ENCODE results near the gene RBMS3.

RBMS3 gene

DNA sequence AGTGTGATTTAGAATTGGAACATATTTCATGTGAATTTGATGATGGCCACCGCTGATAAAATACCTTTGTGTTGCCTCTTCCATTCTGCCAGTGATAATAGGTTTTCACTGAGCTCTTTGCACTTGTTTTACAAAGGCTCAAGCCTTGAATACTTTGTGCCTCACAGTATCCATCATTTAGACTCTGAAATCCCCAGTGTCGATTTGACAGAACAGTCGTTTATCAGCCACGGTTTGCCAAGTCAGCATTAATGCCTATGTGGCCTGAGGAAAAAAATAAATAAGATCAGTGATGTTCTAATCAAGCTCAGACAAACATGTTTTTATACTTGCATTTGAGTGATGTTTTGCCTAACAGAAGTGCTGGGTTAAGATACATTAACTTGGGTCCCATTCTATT is 399.1 kb downstream of the RBMS3 start:
- DNase-seq (ENCODE audit: low spot score), result no peak

DNA sequence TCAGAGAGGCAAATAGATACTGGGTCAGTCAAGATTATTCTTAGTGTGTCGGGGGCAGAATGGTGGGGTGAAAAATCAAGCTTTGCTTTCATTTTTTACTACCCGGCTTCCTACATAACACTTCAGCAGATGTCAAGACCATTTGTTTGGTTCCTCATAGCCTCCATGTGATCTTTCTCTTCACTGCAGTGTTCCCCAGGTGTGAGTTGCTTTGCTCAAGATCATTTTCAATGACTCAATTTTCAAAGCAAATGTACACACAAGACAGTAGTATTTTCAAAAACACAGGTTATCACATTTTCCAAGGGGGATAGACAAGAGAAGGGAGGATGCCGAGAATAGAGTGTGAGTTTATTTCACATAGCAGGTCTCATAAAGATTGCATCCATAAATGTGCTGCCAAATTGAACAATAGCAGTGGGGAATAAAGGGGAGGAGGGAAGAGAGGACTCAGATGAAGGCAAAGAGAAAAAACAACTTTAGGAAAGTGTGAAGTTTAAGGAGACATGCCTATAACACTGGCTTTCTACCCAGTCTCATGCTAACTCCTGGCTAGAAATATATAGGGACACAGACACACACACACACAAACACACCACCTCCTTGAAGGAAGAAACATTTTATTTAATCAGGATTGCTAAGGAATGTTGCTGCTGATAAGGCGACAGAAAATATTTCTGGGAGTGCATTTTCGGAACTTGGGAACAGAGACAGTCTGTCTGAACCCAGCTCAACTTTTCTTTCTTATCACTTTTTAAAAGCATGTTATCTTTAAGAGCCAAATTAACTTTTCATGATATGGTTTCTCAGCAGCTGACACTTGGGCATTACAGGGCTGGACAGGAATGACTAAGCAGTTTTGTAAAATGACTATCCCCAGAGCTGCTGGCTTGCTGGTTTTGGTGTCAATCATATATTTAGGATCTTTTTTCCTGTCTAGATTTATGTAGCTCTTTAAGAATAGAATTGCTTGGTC is 402.4 kb downstream of the RBMS3 start:
- peak; percentile 16 for DNase-seq (ENCODE audit: low spot score)

DNA sequence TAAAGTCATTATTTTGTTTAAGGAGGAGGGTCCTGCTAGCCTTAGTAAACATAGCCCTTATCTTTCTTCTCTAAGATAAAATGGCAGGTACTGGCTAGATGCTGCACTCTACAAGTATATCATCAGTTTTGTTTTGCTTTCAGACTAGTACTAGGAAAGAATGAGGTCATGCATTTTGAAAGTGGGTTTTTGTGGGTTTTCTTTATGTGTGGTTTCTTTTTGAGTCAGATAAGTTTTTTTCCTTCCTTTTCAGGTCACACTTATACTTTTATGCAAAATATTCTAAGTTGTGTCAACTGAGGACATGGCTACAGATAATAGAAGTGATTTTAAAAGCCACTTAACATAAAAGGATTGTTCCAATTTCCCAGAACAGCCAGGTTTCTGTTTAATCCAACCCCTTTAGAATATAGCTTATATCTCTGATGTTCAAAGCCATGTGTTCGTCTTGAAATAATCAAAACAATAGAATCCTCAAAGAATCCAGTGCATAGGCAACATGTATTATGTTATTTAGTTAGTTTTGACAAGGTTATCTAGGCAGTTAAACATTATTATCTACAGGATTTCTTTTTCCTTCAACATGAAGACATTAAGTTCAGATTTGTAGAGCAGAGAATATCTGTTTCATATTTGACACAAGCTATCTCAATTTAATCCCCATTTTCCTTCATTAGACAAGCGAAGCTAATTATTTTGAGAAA is 406.2 kb downstream of the RBMS3 start:
- peak; percentile 45 for DNase-seq (ENCODE audit: low spot score)

DNA sequence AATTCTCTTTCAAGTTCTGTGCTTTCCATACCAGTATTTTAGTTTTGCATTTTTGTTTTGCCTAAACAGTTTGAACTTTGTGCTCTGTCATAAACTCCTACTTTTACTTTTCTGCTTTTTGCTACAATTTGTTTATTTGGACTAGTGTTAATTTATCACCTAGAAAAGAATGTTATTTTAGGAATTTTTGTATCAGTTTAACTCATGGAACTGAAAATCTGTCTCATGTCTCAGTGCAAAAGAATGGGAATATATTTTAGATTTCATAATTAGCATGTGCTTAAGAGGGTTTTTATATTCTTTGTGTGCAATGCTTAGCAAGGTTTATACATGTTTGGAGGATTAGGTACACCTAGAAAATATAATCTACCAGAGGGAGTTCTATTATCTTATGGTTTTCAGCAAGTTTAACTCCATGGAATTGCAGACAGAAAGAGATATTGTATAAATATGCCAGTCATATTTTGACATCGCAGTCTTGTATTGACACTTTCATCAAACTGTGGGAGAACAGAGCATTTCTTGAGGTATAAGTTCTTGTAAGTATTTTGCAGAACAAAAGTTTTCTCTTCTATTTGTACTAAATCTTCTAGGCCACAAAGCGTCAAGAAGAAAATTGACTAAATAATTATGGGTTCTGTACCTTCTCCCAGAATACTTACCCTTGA is 409.9 kb downstream of the RBMS3 start:
- DNase-seq (ENCODE audit: low spot score), result no peak

DNA sequence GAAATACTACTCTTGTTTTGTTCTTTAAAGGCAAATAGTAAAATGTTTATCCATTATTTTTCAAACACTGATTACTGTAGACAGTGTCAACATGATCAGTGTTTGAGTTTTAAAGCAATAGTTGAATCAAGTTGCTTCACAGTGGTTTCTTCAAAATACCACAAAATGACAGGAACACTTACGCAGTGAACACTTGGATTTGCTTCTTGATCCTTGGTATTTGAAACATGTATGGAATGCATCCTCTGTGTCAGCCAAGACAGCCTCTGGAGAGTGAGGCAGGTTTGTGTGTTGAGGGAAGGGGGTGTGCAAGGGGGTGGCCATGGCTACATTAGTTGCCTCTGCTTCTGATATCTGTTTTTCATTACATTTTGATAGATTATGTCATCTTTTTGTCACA is 413.0 kb downstream of the RBMS3 start:
- peak; percentile 79 for DNase-seq (ENCODE audit: low spot score)

DNA sequence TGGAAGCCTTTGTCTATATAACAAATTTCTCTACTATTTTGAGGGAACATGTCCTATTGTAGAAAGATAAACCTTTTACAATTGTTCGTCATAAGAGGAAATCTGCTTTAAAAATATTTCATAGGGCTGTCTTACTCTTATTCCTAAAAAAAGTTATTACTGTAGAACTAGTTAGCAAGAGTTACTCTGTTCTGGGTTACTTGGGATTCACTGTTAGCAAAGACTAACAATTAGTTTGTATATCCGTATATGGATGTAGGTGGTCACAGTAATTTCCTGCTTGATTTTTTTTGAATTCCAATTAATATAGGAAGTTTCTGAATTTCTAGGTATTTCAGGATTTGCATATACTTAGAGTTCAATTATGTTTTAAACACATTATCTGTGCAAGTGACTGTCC is 413.5 kb downstream of the RBMS3 start:
- DNase-seq (ENCODE audit: low spot score), result no peak

DNA sequence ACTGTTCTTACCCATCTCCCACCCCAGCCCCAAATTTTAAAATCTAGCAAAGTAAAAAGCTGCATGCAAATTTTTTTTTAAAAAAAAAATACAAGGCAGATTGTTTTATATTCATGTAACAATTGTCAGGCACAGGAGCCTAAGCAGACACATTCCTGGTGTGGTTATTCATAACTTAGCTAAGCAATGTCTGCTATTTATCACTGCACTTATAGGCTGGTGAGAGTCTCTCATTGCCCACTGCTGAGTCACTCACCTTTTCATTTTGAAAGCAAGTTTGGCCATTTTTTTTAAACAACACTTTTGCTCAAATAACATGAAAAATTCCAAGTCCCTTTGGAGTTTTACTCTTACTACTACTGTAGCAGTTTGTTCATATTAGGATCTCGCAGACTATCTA is 413.9 kb downstream of the RBMS3 start:
- DNase-seq (ENCODE audit: low spot score), result peak; percentile 85

DNA sequence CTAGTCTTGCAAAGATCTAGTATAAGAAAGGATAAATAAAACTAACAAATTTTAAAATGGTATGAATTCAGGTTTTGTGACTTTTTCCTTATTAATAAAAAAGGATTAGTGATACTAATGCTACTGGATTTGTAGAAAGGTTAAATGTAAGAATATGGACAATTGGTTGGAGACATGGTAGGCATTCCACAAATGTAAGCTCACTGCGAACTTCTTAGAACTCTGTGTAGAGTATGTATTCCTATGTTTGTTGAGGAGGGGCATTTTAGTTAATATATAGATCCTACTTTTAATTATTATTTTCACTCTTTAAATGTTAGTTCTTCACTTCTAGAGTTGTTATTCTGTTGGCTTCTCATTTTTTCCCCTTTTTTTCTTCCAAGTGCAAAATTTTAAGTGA is 414.3 kb downstream of the RBMS3 start:
- no peak for DNase-seq (ENCODE audit: low spot score)

DNA sequence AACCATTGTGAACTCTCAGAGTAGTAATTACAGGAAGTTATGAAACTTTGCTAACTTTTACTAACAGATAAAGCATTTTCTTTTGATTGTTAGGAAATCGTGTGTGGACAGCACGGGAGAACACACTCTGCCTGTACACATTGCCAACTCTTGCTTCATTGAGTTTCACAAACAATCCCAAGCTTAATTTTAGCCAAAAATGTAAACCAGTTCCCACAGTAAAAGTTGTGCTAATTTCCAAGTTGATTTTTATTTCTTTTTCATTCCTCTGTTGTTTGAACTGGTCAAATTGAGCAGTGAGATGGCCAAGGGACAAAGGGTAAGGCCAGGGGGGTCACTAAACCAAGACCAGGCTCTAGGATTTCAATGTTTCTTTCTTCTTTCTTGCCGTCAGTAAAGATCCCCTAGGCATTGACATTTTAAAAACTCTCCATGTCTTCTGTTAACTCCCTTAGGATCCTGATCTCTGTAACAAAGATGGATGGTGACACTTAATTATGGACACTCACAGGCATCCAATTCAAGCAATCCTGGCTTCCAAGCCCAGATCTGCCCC is 414.9 kb downstream of the RBMS3 start:
- DNase-seq (ENCODE audit: low spot score), result peak; percentile 67

DNA sequence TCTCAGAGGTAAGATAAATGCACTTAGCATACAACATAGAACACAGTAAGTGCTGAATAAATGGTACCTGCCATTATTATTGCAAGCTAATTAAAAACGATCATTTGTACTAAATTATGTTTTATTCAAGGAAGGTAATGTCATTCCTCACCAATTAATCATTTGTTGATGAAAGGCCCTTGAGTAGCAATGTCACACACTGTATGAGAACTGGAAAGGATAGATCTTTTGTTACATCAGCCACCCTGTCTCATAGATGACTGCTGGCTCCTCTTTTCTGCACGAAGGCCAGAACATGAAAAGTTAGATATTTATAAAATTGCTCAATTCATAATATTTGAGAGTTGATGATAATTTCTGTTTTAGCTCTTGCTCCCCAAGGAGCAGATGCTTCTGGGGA is 415.4 kb downstream of the RBMS3 start:
- DNase-seq (ENCODE audit: low spot score), result no peak

DNA sequence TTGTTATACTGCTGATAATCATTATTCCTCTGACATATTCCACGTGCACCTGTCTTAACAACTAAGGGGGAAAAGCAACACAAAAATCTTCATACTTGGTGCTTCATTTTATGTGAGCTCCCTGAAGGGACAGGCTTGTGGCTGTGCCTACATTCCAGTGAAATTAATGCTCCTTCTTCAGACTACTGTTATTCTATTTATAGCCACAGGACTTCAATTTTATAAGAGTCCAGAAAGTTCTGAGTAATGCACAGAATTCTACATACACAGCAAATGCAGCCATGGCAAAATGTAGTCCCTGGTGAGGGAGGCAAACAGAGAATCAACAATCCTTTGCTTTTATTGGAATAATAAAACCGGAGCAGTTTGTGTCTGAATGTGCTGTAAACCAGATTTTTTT is 417.1 kb downstream of the RBMS3 start:
- DNase-seq (ENCODE audit: low spot score), result peak; percentile 24

DNA sequence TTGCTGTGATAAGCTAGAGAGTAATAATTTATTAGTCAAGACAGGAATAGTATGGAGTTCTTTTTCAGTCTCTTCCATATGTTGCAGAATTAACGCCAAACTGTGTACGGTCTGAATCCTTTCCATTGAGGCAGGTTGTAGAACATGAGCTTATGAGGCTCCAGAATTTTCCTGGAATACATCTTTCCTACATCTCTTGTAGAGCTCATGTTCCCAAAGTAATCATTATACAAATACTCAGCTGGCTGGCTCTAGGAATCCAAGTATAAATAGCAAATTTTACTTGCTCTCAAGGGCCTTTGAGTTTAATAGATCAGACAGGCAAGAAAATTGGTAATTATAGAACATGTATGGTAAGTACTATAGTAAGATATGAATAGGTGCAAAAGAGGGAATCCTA is 419.4 kb downstream of the RBMS3 start:
- no peak for DNase-seq (ENCODE audit: low spot score)

DNA sequence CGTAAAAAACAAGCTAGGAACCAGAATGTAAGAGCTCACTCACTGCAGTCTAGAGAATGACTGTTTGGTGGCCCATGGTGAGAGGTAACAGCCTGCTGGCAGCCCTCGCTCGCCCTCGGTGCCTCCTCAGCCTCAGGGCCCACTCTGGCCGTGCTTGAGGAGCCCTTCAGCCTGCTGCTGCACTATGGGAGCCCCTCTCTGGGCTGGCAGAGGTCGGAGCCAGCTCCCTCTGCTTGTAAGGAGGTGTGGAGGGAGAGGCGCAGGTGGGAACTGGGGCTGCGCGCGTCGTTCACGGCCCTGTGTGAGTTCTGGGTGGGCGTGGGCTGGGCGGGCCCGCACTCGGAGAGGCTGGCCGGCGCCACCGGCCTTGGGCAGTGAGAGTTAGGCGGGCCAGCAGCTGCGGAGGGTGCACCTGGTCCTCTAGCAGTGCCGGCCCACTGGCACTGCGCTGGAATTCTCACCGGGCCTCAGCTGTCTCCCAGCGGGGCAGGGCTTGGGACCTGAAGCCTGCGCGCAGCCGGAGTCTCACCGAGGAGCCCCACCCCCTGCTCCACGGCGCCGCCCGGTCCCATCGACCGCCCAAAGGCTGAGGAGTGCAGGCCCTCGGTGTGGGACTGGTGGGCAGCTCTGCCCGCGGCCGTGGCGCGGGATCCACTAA is 420.6 kb downstream of the RBMS3 start:
- DNase-seq (ENCODE audit: low spot score), result no peak

DNA sequence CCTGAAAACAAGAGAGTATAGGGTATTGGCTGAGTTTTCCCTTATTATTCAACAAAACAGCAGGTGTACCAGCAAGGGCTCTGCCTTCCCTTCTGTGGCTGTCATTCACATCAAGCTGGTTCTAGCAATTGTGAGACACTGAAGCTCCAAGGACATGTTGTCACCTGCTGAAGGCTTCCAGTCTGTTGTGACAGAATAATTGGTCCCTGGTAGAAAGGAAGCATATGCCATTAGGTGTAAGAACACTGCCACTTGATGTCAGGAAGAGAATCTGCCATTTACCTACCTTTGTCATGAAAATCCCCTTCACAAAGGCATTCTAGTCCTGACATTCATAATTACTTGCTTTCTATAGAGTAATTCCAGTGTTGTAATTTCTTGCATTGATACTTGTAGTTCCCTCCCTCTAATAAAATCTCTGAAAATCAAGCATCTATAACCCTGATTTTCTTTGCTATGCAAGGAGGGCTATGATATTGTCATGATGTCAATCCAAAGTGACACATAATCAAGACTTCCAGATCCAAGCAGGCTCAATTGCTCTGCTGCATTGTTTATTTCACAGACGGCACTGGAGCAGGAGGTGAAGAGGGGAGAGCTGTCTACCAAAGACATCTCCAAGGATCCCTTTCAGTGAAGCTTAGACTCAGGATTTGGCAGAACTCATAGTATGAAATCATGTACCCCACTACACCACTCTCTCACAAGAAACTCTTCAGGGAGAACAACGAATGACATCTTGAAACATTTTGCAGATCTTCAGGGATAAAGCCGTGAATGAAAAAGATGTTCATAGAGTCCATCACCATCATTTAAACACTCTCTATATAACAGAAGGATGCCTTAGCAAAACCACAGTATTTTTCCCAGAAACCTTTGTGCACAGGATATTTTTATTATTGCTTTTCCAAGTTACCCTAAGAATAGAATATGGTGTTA is 425.3 kb downstream of the RBMS3 start:
- DNase-seq (ENCODE audit: low spot score), result no peak

DNA sequence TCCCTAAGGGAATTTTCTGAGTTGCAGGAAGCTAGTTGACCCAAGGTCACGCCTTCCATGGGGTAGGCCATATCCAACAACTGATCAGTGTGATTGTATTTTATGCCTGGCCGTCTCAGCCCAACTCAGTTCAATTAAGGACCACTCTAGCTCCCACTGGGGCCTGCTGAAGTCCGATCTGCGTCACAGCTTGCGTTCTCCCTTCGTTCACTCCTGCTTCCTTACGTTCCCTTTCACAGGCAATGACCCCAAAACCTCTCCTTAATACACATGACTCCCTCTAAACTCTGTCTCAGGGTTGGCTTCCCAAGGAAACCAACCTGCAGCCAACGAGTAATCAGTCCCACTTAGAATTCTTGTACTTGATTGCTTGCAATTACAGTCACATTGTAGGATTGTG is 428.0 kb downstream of the RBMS3 start:
- no peak for DNase-seq (ENCODE audit: low spot score)

DNA sequence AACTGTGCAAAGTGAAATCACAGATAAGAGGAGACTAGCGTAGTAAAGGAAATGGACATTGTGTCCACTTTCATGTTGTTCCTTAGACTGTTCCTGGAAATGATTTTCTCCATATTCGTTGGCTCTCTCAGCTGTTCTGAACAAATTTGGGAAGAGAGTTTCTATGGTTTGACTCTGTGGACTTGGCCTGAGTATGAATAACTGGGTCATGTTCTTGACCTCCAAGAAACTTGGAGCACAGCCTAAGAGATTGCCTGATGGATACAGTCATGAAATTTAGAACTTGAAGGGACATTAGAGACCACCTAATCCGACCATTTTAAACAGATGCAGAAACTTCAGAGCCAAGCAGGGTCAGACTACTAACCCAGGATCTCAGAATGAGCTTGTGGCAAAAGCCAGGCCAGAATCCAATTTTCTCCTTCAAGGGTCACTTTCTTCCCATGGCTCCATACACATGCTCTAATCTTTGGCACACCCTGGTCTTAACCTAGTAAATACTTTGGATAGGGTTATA is 430.4 kb downstream of the RBMS3 start:
- DNase-seq (ENCODE audit: low spot score), result no peak

DNA sequence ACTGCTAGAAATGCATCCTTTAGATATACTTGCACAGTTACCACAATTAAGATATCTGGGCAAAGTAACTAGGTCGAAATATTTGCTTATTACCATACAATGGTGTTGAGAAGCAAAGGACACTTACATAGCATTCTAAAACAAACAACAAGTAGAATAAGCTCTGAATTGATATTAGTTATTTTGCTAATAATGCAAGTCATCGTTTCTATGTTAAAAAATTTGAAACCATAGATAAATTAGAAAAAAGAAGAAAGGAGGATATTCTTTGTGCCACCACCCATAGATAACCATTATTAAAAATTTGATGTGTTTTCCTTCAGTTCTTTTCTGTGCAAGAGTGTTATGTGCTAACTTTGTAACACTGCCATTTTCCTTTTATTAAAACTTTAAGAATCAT is 435.3 kb downstream of the RBMS3 start:
- DNase-seq (ENCODE audit: low spot score), result no peak

DNA sequence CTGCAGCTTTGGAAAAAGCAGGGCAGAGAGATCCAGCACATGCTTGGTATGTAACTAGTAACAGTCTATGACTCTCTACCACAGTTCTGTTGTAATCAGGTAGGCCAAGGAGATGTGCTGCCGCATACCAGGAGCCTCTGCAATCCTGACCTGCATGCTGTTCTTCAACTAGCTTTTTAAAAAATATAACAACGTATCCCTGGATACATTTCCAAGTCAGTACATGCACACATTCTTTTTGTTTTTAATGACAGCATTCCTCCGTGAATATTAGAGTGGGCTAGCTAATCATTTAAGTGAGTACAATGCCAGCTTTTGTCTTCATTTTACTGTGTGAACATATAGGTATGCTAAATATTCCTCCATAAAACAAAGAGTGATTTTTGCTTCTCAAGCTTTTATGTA is 437.8 kb downstream of the RBMS3 start:
- DNase-seq (ENCODE audit: low spot score), result no peak

DNA sequence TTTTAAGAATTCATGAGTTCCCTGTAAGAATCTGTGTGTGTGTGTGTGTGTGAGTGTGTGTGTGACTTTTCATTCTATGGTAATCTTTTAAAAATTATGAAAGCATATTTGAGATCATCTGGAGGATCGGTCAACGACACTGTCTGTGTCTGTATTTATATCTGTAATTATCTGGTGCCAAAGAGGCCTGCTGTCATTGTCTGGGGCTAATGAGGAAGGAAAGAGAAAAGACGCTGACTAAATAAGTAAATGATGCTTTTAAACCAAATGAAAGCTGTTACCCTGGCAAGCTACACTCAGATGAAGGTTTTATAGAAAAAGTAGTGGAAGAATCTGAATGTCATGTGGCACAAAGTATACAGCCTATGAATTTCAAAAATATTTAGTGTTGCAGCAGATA is 439.8 kb downstream of the RBMS3 start:
- DNase-seq (ENCODE audit: low spot score), result no peak

DNA sequence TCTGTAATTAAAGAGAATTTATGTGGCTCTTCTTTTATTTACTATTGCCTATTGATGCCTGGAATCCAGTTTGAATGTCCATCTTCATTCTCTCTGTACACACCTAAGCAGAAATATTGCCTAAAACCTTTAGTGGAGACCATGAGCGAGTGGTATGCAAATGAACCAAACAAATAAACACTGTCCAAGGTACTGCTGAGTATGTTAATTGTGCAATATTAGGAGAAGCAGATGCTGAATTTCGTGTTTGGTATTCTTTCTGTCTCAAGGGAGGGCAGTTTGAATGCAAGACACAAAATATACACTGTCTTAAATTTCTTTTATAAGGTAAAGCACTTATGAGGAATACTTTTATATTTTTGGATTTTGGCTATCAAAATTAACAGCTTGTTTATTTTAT is 440.9 kb downstream of the RBMS3 start:
- DNase-seq (ENCODE audit: low spot score), result peak; percentile 31

DNA sequence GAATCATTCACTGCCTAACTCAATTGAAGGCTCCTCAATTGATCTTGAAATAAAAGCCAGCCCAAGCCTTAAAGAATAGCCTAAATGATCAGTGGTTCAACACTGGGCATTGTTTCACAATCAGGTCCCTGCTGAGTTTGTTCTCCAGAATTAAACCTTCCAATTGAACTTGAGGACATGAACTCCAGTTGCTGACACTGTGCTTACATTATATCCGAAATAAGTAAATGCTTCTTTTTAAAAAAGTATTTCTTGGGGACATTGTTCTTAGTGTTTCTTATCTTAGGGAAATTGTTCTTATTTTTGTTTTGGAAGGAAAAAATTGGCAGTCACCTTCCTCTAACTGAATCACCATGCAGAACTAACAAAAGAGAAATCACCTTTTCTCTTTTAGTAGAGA is 450.2 kb downstream of the RBMS3 start:
- no peak for DNase-seq (ENCODE audit: low spot score)
